A673 (cell line): Measurements from ENCODE around the gene ANAPC1. TPM values are rescaled to one million over a fixed set of nuclear protein-coding genes. Genes with fewer than 3 reads are reported as not detected.
A peak's percentile ranks its signal among the peaks of the same experiment; 100 is the strongest.
"Not testable (repeated sequence)": the region's sequence is repeated elsewhere in the genome, so short reads cannot be mapped to it uniquely, and the experiment has no call there.

Experiments
- BruUV-seq: library from RNA; stranded (reverse); fragments of 400-500 nt; replicated peaks from 2 replicates; lab custom pipeline; 2021; lab: Mats Ljungman, UMichigan
- CTCF ChIA-PET: fragments of 300-600 bp; sonication (Branson Sonifier 250); formaldehyde crosslinking; loops from one replicate; lab custom pipeline; 2022; ENCODE audit warnings: antibody characterized with exemption; lab: Charles Lee
- POLR2A ChIA-PET: fragments of 300-600 bp; sonication (Branson Sonifier 250); formaldehyde crosslinking; loops from one replicate; lab custom pipeline; 2022; ENCODE audit warnings: antibody characterized with exemption; ENCODE audit not compliant: low non-redundant PET; lab: Charles Lee
- DNase-seq: peaks from one replicate; pipeline ENCODE4 v3.0.0-alpha.2; 2015; ENCODE audit warnings: low spot score
- H3K27ac ChIP-seq: fragments of 200-600 bp; sonication (generic); 2 replicates; pipeline ENCODE4 v1.5.1; 2016; ENCODE audit warnings: mixed run types, low read depth, mild to moderate bottlenecking, mixed read lengths, antibody characterized with exemption, low read length; ENCODE audit not compliant: poor library complexity, severe bottlenecking
- H3K27me3 ChIP-seq: fragments of 200-600 bp; sonication (generic); replicated peaks from 2 replicates; pipeline ENCODE4 v1.6.1; 2017; ENCODE audit warnings: mixed run types, low read depth, mild to moderate bottlenecking, mixed read lengths, antibody characterized with exemption, low read length; ENCODE audit not compliant: insufficient read depth, poor library complexity
- H3K36me3 ChIP-seq: fragments of 200-600 bp; sonication (generic); 2 replicates; pipeline ENCODE4 v1.6.1; 2016; ENCODE audit warnings: mixed run types, mild to moderate bottlenecking, mixed read lengths, antibody characterized with exemption, low read length; ENCODE audit not compliant: insufficient read depth, poor library complexity, severe bottlenecking
- H3K4me1 ChIP-seq: fragments of 200-600 bp; sonication (generic); 2 replicates; pipeline ENCODE4 v1.6.1; 2017; ENCODE audit warnings: mixed run types, mild to moderate bottlenecking, mixed read lengths, antibody characterized with exemption, low read length; ENCODE audit not compliant: insufficient read depth, poor library complexity, severe bottlenecking
- H3K4me3 ChIP-seq: fragments of 200-600 bp; sonication (generic); 2 replicates; pipeline ENCODE4 v1.5.1; 2016; ENCODE audit warnings: low read depth, mixed run types, mild to moderate bottlenecking, mixed read lengths, low read length; ENCODE audit not compliant: poor library complexity, severe bottlenecking
- H3K9me3 ChIP-seq: fragments of 200-600 bp; sonication (generic); 2 replicates; pipeline ENCODE4 v1.6.1; 2016; ENCODE audit warnings: mixed run types, low read depth, mild to moderate bottlenecking, mixed read lengths, antibody characterized with exemption, low read length; ENCODE audit not compliant: poor library complexity, severe bottlenecking
- intact Hi-C: fragments of 100-400 bp; cut with micrococcal nuclease; formaldehyde crosslinking; loops from one replicate; pipeline ENCODE4 v1.10.0; 2022; ENCODE audit not compliant: unreplicated experiment
- total RNA-seq: library from RNA; stranded (reverse); gene quantifications from 2 replicates; pipeline ENCODE4 v1.2.3, GENCODE V29; 2021
- TF ChIP-seq, protein P1 (sequence below): fragments of 300-800, 200-600 bp; sonication (generic); conservative IDR thresholded peaks from 2 replicates; pipeline ENCODE4 v1.5.1; 2017; ENCODE audit warnings: low read depth, mild to moderate bottlenecking, antibody characterized with exemption, low read length, moderate library complexity, mixed read lengths

ANAPC1 gene
- total RNA-seq, 1 experiment from 2014 or later = 107 TPM

DNA sequence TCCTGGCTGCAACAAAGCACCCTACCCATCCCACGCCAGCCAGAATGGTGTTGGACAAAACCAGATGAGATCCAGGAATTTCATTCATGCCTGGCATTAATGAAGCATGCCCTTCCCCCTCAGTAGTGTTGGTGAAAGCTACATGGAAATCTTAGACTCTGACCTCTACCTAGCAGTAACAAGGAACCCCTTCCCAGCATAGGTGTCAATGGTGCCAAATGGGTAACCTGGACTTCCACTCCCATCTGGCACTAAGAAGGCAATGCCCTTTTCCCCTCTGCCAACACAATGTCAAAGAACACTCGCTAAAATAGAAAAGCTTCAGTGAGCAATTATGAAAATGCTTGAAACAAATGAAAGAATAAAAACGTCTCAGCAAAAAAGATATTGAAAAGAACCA is 131.5 kb downstream of the ANAPC1 start:
- DNase-seq = not testable (repeated sequence)

DNA sequence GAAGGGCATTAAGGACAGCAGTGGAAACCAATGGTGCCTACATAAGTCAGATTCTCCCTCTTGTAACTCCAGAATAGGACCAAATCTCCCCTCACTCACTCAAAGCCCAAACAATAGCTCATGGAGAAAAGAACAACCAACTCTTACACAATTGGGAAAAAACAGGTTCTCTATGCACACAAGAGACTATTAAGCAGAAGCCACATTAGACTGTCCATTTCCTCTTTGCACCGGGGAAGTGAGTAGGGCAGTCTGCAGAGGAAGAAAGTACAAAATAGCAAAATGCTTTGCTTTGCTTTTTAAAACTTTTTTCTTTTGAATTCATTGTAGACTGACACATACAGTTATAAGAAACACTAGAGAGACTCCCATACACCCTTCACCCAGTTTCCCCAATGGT is 133.4 kb downstream of the ANAPC1 start:
- intact Hi-C loops, H3K36me3 ChIP-seq, DNase-seq, H3K4me3 ChIP-seq, POLR2A ChIA-PET, CTCF ChIA-PET, H3K9me3 ChIP-seq, H3K4me1 ChIP-seq, H3K27ac ChIP-seq, BruUV-seq, H3K27me3 ChIP-seq: not testable (repeated sequence)

More for the DNA sequence above, 131.5 kb downstream of the ANAPC1 start:
- H3K27ac ChIP-seq, intact Hi-C loops, H3K9me3 ChIP-seq, CTCF ChIA-PET, H3K4me1 ChIP-seq, H3K36me3 ChIP-seq, H3K4me3 ChIP-seq, H3K27me3 ChIP-seq, POLR2A ChIA-PET, BruUV-seq: not testable (repeated sequence)

DNA sequence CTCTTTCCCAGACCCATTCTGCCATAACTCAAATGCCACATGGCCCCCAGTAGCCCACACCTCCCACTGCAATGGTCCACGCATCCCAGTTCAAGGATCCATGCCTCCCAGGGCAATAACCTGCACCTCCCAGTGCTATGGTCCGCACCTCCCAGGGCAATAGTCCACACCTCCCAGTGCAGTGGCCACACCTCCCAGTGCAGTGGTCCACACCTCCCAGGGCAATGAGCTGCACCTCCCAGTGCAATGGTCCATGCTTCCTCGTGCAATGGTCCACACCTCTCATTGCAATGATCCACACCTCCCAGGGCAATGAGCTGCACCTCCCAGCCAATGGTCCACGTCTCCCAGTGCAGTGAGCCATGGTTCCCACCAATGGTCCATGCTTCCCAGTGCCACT is 135.6 kb downstream of the ANAPC1 start:
- H3K36me3 ChIP-seq, DNase-seq, BruUV-seq, POLR2A ChIA-PET, H3K4me3 ChIP-seq, intact Hi-C loops, H3K27me3 ChIP-seq, CTCF ChIA-PET, H3K27ac ChIP-seq, H3K4me1 ChIP-seq, H3K9me3 ChIP-seq: not testable (repeated sequence)

DNA sequence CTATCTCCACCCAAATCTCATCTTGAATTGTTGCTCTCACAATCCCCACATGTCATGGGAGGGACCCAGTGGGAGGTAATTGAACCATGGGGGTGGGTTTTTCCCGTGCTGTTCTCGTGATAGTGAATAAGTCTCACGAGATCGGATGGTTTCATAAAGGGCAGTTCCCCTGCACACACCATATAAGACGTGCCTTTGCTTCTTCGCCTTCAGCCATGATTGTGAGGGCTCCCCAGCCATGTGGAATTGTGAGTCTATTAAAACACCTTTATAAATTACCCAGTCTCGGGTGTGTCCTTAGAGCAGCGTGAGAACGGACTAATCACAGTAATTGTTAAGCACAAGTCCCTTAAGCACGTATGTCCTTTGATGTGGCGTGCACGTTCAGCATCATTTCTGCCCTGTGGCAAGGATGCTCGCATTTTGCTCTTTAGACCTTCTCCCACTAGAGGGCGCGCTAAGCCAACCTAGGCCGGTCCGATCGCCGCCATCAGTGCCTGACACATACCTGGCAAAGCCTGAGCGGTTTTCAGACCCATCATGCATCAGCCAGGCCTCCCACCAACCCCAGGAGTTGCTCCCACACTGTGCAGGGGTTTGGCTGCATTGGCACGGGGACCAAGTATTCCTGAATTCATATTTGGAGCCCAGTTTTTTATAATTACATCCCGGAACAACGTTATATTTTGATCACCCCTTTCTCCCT is 136.4 kb downstream of the ANAPC1 start:
- DNase-seq, H3K9me3 ChIP-seq, intact Hi-C loops, H3K36me3 ChIP-seq, H3K4me1 ChIP-seq, H3K4me3 ChIP-seq, POLR2A ChIA-PET, CTCF ChIA-PET, BruUV-seq, H3K27me3 ChIP-seq, H3K27ac ChIP-seq: not testable (repeated sequence)
- TF ChIP-seq, protein P1, sequence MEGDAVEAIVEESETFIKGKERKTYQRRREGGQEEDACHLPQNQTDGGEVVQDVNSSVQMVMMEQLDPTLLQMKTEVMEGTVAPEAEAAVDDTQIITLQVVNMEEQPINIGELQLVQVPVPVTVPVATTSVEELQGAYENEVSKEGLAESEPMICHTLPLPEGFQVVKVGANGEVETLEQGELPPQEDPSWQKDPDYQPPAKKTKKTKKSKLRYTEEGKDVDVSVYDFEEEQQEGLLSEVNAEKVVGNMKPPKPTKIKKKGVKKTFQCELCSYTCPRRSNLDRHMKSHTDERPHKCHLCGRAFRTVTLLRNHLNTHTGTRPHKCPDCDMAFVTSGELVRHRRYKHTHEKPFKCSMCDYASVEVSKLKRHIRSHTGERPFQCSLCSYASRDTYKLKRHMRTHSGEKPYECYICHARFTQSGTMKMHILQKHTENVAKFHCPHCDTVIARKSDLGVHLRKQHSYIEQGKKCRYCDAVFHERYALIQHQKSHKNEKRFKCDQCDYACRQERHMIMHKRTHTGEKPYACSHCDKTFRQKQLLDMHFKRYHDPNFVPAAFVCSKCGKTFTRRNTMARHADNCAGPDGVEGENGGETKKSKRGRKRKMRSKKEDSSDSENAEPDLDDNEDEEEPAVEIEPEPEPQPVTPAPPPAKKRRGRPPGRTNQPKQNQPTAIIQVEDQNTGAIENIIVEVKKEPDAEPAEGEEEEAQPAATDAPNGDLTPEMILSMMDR = peak; percentile 44

DNA sequence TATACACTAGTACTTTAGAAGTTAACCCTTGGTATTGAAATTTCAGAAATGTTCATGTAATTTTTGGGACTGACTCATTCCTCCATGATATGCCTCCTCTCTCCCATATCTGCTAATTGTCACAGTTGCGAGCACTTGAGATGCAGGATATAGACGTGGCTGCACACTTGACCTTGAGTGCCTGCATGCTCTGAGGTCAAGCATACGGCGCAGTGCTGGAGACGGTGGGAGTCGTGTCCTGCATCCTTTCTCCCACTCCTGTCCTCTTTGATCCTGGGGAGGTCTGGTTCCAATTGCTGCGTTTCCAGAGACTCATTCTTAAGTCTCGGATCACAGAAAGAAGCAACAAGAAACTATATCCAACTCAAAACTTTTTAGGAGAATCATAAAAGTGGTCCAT is 139.2 kb downstream of the ANAPC1 start:
- H3K4me1 ChIP-seq, H3K4me3 ChIP-seq, H3K27ac ChIP-seq, CTCF ChIA-PET, H3K27me3 ChIP-seq, H3K36me3 ChIP-seq, intact Hi-C loops, POLR2A ChIA-PET, DNase-seq, H3K9me3 ChIP-seq, BruUV-seq: not testable (repeated sequence)

DNA sequence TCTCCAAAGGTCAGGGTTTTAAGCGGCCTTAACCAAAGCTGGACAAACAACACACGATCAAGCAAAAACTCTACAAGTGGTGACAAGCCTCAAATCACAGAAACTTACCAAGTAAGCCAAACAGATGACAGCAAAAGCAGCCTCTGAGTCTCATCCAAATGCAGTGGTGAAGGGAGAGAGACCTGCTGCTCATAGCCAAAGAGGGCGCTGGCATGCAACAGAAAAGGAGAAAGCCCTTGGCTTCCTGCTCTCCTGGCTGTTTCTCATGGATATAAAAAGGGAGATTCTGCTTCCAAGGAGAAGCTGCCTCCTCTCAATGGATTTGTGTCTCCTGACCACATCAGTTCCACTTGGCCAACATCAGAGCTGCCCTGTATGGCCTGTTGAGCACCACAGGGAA is 142.5 kb downstream of the ANAPC1 start:
- CTCF ChIA-PET, H3K9me3 ChIP-seq, intact Hi-C loops, H3K36me3 ChIP-seq, H3K4me3 ChIP-seq, DNase-seq, H3K27me3 ChIP-seq, BruUV-seq, POLR2A ChIA-PET, H3K27ac ChIP-seq, H3K4me1 ChIP-seq: not testable (repeated sequence)
